ENCODE results near the gene RPTOR. TPM values are rescaled to one million over a fixed set of nuclear protein-coding genes. Genes with fewer than 3 reads are reported as not detected.

The RPTOR gene
- polyA plus RNA-seq, 1 of the 3 experiments (the other 2 are of a cell fraction): 14.9 TPM

DNA sequence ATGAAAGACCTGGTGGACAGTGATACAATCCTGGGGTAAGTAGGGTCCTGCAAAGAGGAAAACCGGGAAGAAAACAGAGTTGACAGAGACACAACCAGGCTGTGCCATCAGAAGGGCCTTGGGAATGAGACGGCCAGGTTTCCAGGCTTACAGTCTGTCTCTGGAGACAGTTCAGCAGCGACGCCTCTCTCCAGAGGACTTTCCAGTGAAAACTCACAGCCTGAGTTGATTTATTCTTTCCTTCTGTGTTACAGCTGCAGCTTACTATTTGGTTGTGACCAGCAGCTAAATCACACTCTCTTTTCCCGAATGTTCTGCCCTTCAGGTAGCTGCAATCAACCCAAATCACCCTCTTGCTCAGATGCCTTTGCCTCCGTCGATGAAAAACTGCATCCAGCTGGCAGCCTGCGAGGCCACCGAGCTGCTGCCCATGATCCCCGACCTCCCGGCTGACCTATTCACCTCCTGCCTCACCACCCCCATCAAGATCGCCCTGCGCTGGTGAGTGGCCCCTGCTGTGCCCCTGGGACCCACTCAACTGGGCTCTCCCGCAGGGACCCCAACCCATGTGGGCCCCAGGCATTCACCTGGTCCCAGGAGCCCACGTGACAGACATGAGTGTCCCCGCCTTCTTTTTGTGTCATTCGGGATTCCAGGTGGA lies 209.2 kb downstream of the RPTOR start (continued):
- TF ChIP-seq CHD2 (IDR thresholded peaks at IDR 0.05; ENCODE audit: low read length, partially characterized antibody): no peak
- TF ChIP-seq TAF1 (IDR thresholded peaks at IDR 0.05; ENCODE audit: borderline replicate concordance, low read depth, low read length): no peak
- TF ChIP-seq, protein P1, sequence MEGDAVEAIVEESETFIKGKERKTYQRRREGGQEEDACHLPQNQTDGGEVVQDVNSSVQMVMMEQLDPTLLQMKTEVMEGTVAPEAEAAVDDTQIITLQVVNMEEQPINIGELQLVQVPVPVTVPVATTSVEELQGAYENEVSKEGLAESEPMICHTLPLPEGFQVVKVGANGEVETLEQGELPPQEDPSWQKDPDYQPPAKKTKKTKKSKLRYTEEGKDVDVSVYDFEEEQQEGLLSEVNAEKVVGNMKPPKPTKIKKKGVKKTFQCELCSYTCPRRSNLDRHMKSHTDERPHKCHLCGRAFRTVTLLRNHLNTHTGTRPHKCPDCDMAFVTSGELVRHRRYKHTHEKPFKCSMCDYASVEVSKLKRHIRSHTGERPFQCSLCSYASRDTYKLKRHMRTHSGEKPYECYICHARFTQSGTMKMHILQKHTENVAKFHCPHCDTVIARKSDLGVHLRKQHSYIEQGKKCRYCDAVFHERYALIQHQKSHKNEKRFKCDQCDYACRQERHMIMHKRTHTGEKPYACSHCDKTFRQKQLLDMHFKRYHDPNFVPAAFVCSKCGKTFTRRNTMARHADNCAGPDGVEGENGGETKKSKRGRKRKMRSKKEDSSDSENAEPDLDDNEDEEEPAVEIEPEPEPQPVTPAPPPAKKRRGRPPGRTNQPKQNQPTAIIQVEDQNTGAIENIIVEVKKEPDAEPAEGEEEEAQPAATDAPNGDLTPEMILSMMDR (IDR thresholded peaks at IDR 0.05): no peak
- no peak for TF ChIP-seq YY1 (IDR thresholded peaks at IDR 0.05; ENCODE audit: low read depth)
- TF ChIP-seq, protein P2, sequence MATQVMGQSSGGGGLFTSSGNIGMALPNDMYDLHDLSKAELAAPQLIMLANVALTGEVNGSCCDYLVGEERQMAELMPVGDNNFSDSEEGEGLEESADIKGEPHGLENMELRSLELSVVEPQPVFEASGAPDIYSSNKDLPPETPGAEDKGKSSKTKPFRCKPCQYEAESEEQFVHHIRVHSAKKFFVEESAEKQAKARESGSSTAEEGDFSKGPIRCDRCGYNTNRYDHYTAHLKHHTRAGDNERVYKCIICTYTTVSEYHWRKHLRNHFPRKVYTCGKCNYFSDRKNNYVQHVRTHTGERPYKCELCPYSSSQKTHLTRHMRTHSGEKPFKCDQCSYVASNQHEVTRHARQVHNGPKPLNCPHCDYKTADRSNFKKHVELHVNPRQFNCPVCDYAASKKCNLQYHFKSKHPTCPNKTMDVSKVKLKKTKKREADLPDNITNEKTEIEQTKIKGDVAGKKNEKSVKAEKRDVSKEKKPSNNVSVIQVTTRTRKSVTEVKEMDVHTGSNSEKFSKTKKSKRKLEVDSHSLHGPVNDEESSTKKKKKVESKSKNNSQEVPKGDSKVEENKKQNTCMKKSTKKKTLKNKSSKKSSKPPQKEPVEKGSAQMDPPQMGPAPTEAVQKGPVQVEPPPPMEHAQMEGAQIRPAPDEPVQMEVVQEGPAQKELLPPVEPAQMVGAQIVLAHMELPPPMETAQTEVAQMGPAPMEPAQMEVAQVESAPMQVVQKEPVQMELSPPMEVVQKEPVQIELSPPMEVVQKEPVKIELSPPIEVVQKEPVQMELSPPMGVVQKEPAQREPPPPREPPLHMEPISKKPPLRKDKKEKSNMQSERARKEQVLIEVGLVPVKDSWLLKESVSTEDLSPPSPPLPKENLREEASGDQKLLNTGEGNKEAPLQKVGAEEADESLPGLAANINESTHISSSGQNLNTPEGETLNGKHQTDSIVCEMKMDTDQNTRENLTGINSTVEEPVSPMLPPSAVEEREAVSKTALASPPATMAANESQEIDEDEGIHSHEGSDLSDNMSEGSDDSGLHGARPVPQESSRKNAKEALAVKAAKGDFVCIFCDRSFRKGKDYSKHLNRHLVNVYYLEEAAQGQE (IDR thresholded peaks at IDR 0.05; ENCODE audit: low read depth, low read length): no peak
- TF ChIP-seq, protein P3, sequence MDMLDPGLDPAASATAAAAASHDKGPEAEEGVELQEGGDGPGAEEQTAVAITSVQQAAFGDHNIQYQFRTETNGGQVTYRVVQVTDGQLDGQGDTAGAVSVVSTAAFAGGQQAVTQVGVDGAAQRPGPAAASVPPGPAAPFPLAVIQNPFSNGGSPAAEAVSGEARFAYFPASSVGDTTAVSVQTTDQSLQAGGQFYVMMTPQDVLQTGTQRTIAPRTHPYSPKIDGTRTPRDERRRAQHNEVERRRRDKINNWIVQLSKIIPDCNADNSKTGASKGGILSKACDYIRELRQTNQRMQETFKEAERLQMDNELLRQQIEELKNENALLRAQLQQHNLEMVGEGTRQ (IDR thresholded peaks at IDR 0.05; ENCODE audit: borderline replicate concordance, low read depth, low read length): no peak
- TF ChIP-seq TCF12 (IDR thresholded peaks at IDR 0.05): no peak

DNA sequence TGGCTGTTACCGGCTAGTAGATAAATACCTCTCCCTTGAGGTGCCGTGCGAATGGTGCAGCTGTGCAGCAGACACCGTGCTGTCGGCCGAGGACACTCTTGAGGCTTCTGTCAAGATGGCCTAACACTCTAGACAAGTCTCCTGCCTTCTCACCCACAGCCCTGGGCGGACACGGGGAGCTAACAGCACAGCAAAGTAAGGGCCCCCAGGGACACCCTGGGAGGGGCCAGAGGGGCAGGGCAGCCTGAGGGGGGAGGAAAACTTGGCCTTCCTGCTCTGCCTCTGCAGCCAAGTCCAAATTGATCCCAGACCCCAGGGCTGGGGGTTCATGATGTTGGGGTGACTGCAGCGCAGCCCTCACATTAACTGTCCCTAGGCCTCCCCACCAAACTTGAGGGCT lies 210.2 kb downstream of the RPTOR start:
- Histone ChIP-seq H4K20me1 (ENCODE audit: insufficient read depth) (no peaks in the 10 kb centered on the region), H3K4me2 (no peak overlapping the region), H3K27ac (ENCODE audit: low read depth in 2 of 2, low read length in 1 of 2) (no peak overlapping the region), H3K36me3 (replicated peaks in 1 of 2; ENCODE audit: control insufficient read depth in 1 of 2, insufficient read depth in 2 of 2, low read length in 1 of 2) (peaks cover 16% of the 10 kb centered on the region in 2 experiments), H3K4me3 (ENCODE audit: low read depth in 2 of 2, low read length in 1 of 2) (no peak overlapping the region), H2AFZ (ENCODE audit: low read depth) (no peak overlapping the region), H3K9ac (no peak overlapping the region), H3K27me3 (ENCODE audit: insufficient read depth) (no peaks in the 10 kb centered on the region), H3K9me2 (no peaks in the 10 kb centered on the region), H3K9me3 (no peaks in the 10 kb centered on the region), H3K4me1 (ENCODE audit: control insufficient read depth in 1 of 2, insufficient read depth in 2 of 2, low read depth in 1 of 2, low read length in 1 of 2) (peaks cover 0 to 21% of the 10 kb centered on the region in 2 experiments; a peak in 2 of 4 replicates), H3F3A (replicated peaks; ENCODE audit: insufficient read depth) (no peaks in the 10 kb centered on the region), H3K79me2 (ENCODE audit: insufficient read depth) (no peaks in the 10 kb centered on the region)
- ChIA-PET POLR2A (no interaction called here), CTCF (interaction anchor here (1.2 to 1.3 kb wide), 2 partner anchors 26 to 277 kb away, joined by 3 read pairs; no protein-coding TSS in a partner anchor)
- TF ChIP-seq RFX5 (IDR thresholded peaks at IDR 0.05; ENCODE audit: low read length) (no peak), TCF12 (IDR thresholded peaks at IDR 0.05) (no peak), MEF2A (IDR thresholded peaks at IDR 0.05; ENCODE audit: borderline replicate concordance, low read depth) (no peak), RXRA (IDR thresholded peaks at IDR 0.05; ENCODE audit: borderline replicate concordance, low read depth) (no peak), YY1 (IDR thresholded peaks at IDR 0.05; ENCODE audit: low read depth) (no peak), RAD21 (IDR thresholded peaks at IDR 0.05; ENCODE audit: low read length) (no peak), EZH2phosphoT487 (IDR thresholded peaks at IDR 0.05; ENCODE audit: borderline replicate concordance, low read depth) (no peak), EP300 (IDR thresholded peaks at IDR 0.05; ENCODE audit: borderline replicate concordance in 1 of 2, low read depth in 1 of 2, low read length in 1 of 2) (no peak), GATA2 (CRISPR knock-in tag; IDR thresholded peaks at IDR 0.05) (no peak), TEAD4 (IDR thresholded peaks at IDR 0.05; ENCODE audit: borderline replicate concordance, insufficient read depth) (no peak), FOSL2 (IDR thresholded peaks at IDR 0.05; ENCODE audit: borderline replicate concordance, low read depth) (no peak), SIN3A (IDR thresholded peaks at IDR 0.05; ENCODE audit: borderline replicate concordance, low read depth, low read length) (no peak), GABPA (IDR thresholded peaks at IDR 0.05; ENCODE audit: low read depth) (no peak), TAF1 (IDR thresholded peaks at IDR 0.05; ENCODE audit: borderline replicate concordance, low read depth, low read length) (no peak)
- TF ChIP-seq, protein P4, sequence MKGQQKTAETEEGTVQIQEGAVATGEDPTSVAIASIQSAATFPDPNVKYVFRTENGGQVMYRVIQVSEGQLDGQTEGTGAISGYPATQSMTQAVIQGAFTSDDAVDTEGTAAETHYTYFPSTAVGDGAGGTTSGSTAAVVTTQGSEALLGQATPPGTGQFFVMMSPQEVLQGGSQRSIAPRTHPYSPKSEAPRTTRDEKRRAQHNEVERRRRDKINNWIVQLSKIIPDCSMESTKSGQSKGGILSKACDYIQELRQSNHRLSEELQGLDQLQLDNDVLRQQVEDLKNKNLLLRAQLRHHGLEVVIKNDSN (IDR thresholded peaks at IDR 0.05; ENCODE audit: borderline replicate concordance, low read depth): no peak
- no peak for DNase-seq
- WGBS (ENCODE audit: low lambda C conversion rate): 92% methylated on average over 9 of the region's 9 CpGs
